NCI-H1048 (cell line): ENCODE results near the gene PAM.

ENCODE experiments used
- DNase-seq: peaks from one replicate; lab custom pipeline; 2025; lab: John Stamatoyannopoulos, UW

PAM gene

DNA sequence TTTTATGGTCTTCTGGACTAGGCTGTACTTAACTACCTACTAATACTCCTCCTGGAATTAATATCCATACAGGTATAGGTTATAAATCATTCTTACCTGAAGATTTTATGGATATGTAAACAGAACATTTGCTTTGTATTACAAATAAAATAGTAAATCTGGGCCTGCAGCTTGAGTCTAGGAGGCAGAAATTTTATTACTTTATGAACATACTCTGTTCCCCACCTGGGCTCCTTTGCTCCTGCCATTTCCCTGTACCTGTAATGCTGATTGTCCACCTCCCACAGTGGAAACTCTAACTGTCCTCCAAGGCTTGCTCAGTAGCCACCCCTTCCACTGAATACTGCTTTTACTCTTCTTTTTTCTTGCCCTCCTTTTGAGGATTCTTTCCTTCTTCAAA is 108.0 kb downstream of the PAM start:
- no peak for DNase-seq

DNA sequence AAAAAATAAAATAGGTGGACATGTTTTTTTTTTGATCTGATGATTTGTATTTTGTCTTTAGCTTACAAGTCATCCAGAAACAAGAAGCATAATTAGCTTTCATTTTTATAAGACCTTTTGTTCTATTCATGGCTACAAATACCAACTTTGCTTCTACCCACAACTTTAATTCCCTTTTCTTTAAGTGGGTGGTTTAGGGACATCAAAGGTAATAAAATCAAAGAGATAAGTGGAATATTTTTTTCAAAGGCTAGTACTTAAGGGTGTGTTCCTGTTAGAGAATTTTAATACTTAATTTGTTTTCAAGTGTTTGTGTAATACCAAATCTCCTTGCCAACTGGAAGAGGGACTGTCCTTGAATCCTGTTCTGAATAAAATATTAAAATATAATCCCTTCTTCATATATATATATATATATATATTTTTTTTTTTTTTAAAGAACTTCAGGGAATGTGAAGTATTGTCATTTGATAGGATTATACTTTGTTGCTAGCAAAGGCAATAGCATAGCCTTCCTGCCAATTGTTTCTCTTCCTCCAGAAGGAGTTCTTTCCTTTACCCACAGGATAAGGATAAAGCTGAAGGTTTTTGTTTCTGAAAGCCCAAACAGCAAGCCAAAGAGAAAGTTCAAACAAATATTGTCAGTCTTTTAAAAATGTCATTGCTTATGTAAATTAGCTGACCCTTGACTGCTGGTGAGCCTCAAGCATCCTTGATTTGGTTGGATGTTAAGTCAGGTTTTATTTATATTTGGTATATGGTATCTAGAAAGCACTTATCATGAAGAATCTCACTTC is 108.9 kb downstream of the PAM start:
- DNase-seq, result no peak

DNA sequence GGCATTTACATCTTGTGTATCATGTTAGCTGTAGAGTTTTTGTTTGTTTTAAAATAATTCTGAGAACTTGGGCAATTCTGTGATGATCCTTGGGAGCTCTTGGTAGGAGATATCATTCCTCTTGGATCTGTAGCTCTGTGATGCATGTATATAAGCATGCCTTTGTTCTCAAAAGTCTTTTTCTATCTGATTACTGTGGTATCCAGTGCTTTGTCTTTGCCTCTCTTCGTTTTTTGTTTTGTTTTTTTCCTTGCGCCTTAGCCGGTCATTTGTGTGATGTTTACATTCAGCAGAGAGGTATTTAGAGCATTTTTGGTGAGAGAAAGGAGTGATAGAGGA is 110.0 kb downstream of the PAM start:
- DNase-seq, result no peak

DNA sequence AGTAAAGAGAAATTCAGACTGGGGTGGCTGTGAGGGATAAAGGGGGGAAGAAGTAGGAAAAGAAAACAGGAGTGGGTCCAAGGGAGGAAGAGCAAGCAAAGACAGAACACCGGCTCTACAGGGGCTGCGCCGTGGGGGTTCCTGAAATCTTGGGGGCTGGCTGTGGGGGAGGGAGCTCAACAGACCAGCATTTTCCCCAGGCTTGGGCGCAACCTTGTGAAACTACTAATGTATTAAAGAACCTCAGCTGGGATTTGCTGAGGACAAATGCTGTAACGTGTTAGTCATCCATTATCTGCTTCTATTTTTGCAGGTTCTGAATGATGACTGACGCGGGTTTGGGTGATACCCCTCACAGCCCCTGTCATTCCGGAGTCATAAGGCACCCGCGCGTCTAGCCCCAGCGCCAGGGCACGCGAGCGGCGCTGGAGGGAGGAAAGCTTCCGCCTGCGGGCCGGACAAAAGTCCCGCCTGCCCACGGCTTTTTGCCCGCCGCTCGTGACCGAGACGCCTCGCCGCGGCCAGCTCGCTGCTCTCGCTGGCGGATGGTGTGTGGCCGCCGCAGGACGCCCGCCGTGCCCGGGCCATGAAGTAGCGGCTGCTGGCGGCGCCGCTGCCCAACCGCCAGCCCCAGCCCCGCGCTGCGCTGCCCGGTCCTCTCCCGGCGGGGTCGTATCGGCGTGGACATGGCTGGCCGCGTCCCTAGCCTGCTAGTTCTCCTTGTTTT is 110.6 kb downstream of the PAM start:
- no peak for DNase-seq

DNA sequence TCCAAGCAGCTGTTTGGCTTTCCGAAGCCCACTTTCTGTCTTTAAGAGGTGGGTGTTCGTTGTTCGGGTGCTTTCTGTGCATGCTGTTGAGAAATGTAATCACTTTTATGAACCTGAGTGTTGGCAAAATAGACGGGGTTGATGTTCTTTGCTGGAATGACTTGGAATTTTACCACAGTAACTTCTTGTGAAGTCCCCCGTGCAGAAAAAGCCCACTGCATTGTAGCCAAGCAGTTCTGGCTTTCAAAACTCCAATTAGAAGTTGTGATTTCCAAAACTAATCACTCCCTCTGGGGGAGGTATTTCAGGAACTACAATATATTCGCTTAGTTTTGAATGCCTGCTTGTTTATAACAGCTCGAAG is 111.1 kb downstream of the PAM start:
- no peak for DNase-seq

DNA sequence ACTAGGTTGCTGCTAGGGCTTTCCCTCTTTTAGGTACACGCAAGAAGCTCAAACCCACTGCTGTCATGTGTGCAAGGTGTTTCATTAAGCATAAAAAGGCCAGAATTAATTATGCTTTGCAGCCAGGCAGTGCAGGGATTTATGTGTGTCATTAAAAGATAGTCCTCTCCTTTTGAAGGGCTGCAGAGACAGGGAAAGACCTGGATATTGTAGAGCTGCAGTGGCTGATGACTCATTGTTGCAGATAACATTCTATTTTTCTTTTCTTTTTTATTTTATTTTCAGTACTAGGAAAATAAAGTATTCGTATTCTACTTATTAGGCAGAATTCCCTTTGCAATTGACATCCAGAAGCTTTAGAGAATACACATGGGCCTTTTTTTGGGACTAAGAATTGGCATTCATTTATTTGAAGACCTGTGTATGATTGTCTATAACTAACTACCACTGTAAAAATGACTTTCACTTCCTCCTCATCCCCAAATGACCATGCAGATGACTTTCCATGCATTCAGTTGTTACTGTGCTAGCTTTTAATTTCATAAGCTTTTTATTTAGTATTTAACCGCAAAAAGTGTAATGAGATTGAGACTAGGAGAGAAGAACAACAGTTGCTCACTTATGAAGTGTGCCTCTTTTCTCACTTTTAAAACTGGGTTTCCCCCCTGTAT is 113.0 kb downstream of the PAM start:
- DNase-seq, result no peak

DNA sequence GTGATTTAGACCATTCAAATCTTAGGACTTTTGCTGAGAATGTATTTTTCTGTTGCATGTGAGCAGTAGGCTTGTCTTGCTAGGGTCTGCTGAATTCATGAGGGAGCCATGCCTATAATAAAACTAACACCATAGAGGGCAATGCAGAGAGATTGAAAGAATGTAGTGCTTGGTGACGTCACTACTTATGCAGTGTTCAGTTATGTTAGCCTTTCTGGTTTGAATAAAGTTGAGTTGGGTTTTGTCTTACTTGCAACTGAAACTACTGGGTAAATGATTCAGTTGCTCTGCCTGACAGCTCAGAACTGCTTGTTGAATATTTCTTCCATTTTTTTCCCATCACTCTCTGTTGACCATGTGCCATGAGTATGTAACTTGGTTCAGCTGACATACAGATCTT is 114.1 kb downstream of the PAM start:
- DNase-seq, result no peak

DNA sequence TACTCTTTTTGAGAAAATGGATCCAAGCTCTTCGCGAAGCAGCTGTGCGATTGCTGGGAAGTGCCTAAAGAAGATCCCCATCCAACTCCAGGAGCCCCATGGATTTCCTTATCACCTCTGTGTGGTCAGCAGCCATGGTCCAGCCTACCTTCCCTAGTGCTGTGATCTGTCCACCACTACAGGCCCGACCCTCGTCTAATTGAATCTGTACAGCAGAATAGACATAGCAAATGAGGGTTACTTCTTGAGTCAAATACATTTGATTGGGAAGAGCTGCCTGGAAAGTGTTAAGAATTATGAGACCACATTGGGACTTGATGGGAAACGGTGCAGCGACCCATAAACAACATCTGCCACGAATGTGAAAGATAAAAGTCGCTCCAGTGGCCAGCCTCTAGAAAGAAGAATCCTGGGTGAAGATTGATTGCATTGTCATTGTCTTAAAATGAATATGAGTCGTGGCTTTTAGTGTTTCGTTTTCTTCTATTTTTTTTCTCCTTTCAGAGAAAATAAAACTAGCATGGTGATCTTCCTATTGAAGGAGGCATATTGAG is 118.4 kb downstream of the PAM start:
- DNase-seq, result no peak

DNA sequence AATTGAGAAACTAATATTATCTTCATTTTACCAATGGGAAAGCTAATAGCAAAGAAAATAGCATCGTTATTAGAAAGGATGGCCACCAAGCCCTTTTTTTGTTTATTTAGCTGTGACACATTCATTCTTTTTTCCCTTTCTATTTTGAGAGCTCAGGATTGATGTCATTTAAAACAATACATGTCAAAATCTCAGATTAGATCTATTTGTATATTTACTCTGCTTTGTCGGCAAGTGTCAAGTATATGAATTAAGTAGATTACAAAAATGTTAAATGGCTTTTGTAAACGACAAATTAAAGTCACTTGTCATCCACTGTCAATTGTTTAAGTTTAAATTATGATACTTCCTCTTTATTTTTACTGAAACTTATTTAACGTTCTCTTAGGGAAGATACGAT is 118.9 kb downstream of the PAM start:
- DNase-seq, result no peak

DNA sequence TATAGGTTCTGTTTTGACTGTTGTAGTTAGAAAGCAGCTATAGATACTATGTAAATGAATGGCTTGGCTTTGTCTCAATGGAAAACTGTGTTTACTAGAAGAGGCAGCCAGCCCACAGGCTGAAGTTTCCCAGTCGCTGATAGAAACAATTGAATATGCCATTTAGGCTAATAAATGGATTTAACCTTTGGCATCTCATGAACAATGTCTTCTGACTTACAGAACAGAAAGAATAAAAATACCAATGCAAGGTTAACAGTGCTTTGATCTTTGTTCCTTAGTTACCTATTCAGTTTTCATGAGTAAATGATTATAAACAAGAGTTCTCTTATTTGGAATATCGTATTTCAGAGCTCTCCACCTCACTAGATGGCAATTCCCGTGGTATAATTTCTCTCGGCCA is 120.6 kb downstream of the PAM start:
- no peak for DNase-seq

DNA sequence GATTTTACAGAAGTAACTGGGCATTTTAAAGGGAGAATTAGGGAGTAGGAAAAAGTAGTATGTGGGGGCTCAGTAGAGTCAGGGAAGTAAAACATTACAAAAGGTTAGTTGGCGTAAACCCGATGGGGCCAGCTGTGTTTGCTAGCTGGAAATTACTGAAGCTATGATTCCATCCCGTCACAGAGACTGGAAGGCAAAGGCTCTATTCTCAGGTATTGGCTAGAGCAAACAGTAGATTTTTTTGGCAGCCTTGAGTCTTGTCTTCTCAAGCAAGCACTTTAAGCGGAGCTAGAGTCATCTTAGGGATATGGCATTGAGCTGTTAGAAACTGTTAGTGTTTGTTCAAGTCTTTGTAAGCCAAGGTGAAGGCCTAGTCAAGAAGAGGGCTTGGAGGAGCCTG is 121.5 kb downstream of the PAM start:
- no peak for DNase-seq

DNA sequence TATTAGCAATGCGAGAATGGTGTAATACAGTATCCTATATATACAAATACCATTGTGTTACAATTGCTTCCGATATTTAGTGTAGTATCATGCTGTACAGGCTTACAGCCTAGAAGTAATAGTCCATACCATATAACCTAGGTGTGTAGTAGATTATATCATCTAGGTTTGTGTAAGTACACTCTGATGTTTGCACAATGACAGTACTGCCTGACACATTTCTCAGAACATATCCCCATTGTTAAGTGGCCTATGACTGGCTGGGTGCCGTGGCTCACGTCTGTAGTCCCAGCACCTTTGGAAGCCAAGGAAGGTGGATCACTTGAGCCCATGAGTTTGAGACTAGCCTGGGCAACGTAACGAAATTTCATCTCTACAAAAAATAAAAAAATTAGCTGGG is 124.6 kb downstream of the PAM start:
- DNase-seq, result no peak

DNA sequence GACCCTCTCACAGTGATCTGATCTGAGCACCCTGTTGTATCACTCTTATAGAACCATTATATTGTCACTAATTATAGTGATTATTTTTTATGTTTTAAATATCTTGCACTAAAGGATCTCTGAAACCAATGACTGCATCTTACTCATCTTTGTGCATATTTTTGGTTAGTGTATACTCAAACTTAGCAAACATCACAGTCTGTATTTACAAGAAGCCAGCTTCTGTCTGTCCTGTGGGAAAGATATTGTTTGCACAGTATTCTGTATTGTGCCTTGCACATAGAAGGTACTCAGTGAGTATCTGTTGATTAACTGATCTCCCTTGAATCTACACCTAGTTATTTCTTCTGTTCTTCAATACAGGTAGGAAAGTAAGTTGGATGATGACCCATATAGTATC is 131.5 kb downstream of the PAM start:
- no peak for DNase-seq

DNA sequence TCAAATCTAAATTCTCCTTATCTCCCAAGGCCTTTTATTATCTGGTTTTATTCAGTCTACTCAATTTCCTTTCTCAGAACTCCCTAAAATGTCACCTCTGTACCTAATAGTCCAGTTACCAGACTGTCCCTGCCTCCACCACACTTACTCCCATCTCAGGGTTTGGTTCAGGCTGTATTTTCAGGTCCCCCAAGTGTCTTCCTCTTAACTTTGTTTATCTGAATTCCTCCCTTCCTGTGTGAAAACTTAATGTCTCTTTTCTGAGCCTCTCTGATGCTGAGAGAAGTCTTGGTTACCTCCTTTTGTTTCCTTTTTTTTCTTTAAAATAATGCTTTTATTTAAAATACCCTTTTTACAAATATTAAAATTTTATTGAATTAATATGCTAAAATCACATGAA is 133.4 kb downstream of the PAM start:
- no peak for DNase-seq

DNA sequence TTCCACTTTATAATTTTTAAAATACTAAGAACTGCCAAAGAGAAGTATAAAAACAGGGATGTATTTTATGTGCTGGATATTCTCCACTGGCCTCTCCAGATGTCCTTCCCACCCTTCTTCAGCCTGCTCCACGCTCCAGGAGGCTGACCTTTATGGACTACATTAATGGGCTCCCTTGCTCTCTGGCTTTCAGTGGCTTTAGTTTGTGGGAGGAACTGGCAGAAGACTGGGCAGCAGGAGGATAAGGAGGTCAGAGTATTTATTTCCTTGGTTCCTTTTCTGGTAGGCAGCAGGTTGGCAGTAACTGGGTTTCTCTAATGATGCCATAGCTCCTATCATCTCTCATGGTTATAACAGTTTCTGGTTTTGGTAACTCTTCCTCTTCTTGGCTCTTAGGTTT is 133.9 kb downstream of the PAM start:
- DNase-seq, result no peak

DNA sequence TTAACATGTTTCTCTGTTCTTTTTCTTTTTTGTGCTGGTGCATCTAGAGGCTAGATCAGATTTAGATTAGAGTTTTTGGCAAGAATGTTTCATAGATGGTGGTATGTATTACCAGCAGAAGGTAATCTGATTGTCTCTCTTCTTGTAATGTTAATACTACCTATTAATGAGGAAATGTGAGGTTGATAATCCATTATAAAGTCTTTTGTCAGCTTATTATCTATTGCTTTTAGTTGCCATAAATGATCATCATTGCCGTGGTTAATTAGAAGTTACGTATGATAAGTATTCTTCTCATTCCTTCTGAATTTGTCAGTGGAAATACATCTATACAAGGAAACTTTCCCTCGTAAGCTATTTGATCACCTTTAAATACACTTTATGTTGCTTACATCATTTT is 135.0 kb downstream of the PAM start:
- DNase-seq, result no peak

DNA sequence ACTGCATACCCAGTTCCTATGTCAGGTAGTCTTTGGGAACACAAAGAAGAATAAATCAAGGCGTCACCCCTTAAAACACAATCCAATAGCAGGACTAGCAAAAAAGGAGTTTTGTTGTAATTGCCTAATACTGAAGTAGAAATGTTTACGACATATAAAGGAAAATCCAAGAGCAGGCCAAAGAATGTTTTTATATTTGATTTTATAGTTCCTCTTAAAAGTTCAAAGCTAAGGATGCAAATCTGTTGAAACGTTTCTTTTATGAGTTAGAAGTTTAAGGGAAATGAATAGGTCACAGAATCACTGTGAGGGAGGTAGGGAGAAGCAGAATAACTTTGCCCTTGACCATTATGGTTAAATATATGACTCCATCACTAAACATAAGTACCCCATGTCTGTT is 136.1 kb downstream of the PAM start:
- no peak for DNase-seq

DNA sequence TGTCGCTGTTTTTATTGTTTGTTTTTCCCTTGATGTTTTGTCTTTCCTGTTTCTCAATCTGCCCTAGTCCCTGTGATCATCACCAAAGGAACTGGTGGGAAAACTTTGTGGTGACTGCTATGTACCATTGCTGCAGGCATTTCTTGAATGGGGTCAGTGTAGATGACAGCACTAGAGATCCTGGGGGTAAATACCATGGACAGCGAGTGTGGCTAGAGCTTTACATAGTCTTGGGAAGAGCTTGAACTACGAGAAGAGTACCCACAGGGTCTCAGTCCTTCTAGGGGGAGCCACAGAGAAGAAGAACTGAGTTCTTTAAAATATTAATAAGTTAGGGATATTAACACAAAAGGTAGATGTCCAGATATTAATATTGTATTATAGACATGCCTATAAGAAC is 138.8 kb downstream of the PAM start:
- DNase-seq, result no peak

DNA sequence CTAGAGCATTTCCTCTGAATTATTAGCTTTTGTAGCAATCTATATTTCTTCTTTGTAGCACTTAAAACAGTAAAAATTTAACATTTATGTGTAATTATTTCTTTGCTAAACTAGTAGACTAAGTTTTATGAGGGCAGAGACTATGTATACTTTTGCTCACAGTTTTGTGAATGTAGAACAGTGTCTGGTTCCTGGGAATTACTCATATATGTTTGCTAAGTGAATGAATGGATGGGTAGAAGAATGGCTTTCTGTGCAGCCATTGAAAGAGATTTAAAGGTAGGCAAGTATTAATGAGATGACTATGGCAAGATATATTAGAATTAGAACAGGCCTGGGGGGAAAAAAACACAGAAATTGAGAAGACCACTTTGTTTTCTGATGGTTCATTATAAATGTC is 140.1 kb downstream of the PAM start:
- DNase-seq, result no peak

DNA sequence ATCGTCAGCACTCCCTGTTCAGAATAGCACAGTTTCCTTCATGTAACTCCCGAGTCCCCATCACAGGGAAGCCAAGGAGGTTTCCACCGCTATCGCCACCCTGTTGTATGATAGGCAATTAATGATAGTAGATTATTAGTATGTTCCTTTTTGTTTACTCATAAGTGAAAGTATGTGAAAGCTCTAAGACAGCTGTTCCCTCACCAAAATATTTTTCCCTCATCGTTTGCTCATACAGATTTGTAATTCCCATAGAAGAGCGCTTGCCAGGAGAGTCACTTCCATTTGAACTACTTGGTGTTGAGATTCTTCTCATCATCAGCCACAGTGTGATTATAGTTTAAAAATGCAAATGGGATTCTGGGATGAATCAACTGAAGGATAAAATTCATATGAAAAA is 140.9 kb downstream of the PAM start:
- DNase-seq, result no peak

DNA sequence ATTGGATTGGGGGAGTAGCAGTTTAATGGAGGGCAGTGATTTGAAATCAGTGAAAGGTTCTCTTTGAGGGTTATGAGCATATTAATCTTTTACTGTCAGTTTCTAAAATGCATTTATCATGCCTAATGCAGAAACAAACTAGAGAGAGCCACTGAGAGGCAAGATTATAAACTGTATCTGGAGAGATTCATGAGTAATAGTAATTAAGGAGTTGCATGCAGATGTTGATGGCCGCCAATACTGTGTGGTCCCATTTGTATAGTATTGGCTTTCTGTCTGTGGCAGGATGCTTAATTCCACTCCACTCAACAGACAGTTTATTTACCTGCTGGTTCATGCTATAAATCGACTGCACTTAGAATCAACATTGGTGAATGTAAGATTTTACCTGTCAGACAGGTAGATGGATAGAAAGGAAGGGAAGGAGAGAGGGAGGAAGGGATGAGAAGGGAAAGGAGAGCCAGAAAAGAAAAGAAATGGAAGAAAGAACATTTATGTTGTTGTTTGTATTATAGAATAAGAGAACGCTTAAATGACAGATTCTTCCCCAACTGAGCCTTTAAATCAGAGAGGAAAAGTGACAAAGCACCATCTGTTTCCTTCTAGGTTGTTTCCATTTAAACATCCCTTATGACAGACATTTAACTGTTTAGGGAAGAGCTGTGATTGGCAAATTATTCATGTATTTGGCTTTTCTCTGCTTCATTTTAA is 146.5 kb downstream of the PAM start:
- no peak for DNase-seq

DNA sequence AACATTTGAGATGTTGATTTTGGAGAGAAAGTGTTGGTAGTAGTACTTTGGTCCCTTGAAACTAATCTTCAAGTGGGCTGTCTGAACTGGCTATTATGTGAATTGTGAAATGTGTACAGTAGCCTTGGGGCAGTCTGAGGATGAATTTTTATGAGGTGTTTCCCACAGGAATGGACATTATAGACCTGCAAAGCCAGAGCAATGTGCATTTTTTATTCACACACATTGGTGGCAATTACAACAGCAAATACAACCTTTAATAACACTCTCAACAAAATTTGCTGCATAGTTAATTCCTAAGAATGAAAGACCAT is 147.0 kb downstream of the PAM start:
- DNase-seq, result no peak

DNA sequence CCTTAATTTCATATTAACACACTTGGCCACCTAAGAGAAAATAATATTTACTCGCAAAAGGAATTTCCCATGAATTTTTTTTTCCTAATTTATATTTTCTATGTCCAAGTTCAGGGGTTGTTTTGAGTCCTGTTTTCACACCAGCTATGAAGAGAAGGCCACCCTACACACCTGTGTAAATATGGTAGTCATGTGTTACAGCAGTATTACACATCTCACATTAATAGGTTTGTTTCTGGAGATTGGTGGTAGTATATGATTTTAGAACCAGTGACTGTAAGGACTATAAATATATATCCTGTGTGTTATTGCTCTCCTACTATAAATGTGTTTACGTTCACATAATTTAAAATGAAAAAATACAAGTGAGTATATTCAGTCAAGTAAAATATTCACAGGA is 147.5 kb downstream of the PAM start:
- no peak for DNase-seq
